Ovary (tissue), 3 donors: ENCODE data around the gene VWA2.

ENCODE experiments used
- POLR2A ChIP-seq: fragments of 450-650 bp; IDR thresholded peaks from one replicate; pipeline ENCODE4 v1.6.1; 2017; ENCODE audit warnings: antibody characterized with exemption, mild to moderate bottlenecking, moderate library complexity
- TF ChIP-seq, protein P1 (sequence below), 3 donors: fragments of 450-650 bp in 2 of 3; fragments of 200-600 bp in 1 of 3; IDR thresholded peaks; one replicate each; pipeline versions ENCODE4 v1.5.1 to v1.8.0; 2016 to 2022; ENCODE audit warnings: antibody characterized with exemption in 3 of 3, mild to moderate bottlenecking in 1 of 3
- donor health status: DM: no; HTN: no; CAD: no.

GRCh38 chr10:114246679-114247305 is 7.7 kb downstream of the VWA2 start:
- TF ChIP-seq POLR2A = no peak
- TF ChIP-seq, protein P1, sequence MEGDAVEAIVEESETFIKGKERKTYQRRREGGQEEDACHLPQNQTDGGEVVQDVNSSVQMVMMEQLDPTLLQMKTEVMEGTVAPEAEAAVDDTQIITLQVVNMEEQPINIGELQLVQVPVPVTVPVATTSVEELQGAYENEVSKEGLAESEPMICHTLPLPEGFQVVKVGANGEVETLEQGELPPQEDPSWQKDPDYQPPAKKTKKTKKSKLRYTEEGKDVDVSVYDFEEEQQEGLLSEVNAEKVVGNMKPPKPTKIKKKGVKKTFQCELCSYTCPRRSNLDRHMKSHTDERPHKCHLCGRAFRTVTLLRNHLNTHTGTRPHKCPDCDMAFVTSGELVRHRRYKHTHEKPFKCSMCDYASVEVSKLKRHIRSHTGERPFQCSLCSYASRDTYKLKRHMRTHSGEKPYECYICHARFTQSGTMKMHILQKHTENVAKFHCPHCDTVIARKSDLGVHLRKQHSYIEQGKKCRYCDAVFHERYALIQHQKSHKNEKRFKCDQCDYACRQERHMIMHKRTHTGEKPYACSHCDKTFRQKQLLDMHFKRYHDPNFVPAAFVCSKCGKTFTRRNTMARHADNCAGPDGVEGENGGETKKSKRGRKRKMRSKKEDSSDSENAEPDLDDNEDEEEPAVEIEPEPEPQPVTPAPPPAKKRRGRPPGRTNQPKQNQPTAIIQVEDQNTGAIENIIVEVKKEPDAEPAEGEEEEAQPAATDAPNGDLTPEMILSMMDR (IDR thresholded peaks at IDR 0.05) = no peak
